Astrocyte of the spinal cord (primary cell): ENCODE results near the gene PLCH2.
A peak's percentile ranks its signal among the peaks of the same experiment; 100 is the strongest.
"Not testable (repeated sequence)": the region's sequence is repeated elsewhere in the genome, so short reads cannot be mapped to it uniquely, and the experiment has no call there.

Source experiments
- DNase-seq: peaks from one replicate; pipeline ENCODE4 v3.0.0; 2011; ENCODE audit warnings: low read depth, low spot score
- H3K4me3 ChIP-seq: 2 replicates; pipeline ENCODE4 v1.5.1; 2011; ENCODE audit warnings: low read depth, mild to moderate bottlenecking, low read length, moderate library complexity
- CTCF ChIP-seq: IDR thresholded peaks from 2 replicates; pipeline ENCODE4 v1.5.1; 2012; ENCODE audit warnings: low read depth, mild to moderate bottlenecking, low read length, inconsistent platforms
- in situ Hi-C: cut with HindIII; loops from 2 replicates; pipeline ENCODE4 v1.10.0; 2017; ENCODE audit warnings: low sequenced_read_pairs

PLCH2 gene

GRCh38 chr1:2457444-2457843 lies 18.6 kb upstream of the PLCH2 start:
- no peak for DNase-seq
- no peak for TF ChIP-seq CTCF
- no peak overlapping the region for H3K4me3 ChIP-seq
- in situ Hi-C loops = no loop called here

GRCh38 chr1:2458687-2459086 lies 17.4 kb upstream of the PLCH2 start:
- in situ Hi-C loops = no loop called here

GRCh38 chr1:2459102-2459753 lies 16.9 kb upstream of the PLCH2 start:
- in situ Hi-C loops, H3K4me3 ChIP-seq, DNase-seq: not testable (repeated sequence)

More at GRCh38 chr1:2458687-2459086, 17.4 kb upstream of the PLCH2 start:
- no peak overlapping the region for H3K4me3 ChIP-seq
- TF ChIP-seq CTCF = no peak
- DNase-seq = no peak

GRCh38 chr1:2459757-2460156 lies 16.3 kb upstream of the PLCH2 start:
- in situ Hi-C loops = no loop called here
- no peak overlapping the region for H3K4me3 ChIP-seq
- peak; percentile 30 for DNase-seq
- peak; percentile 34 for TF ChIP-seq CTCF

- no peak overlapping the region for H3K4me3 ChIP-seq
- in situ Hi-C loops = no loop called here
- no peak for TF ChIP-seq CTCF
- DNase-seq = no peak
Observed at GRCh38 chr1:2460203-2460602, 15.9 kb upstream of the PLCH2 start.

GRCh38 chr1:2460996-2461751 lies 14.9 kb upstream of the PLCH2 start:
- DNase-seq = no peak
- TF ChIP-seq CTCF = no peak
- in situ Hi-C loops = no loop called here
- H3K4me3 ChIP-seq = no peak overlapping the region

GRCh38 chr1:2462819-2463218 lies 13.3 kb upstream of the PLCH2 start:
- DNase-seq = no peak
- in situ Hi-C loops = no loop called here
- TF ChIP-seq CTCF = no peak
- no peak overlapping the region for H3K4me3 ChIP-seq
